Measurements from ENCODE around the gene LRRC71.

LRRC71 gene

GRCh38 chr1:156937883-156938282, 17.5 kb downstream of the LRRC71 start:
- DNase-seq (ENCODE audit: low read depth), result no peak
- no peak overlapping the region for H3K4me3 ChIP-seq (ENCODE audit: control insufficient read depth, low read depth, low read length)
- TF ChIP-seq CTCF (conservative IDR thresholded peaks at IDR 0.05; ENCODE audit: control insufficient read depth, insufficient read depth, low read depth, low read length), result no peak

- H3K4me3 ChIP-seq (ENCODE audit: control insufficient read depth, low read depth, low read length), result no peak overlapping the region
- TF ChIP-seq CTCF (conservative IDR thresholded peaks at IDR 0.05; ENCODE audit: control insufficient read depth, insufficient read depth, low read depth, low read length), result no peak
- no peak for DNase-seq (ENCODE audit: low read depth)
Measured at GRCh38 chr1:156938813-156939212, 18.4 kb downstream of the LRRC71 start.

GRCh38 chr1:156939786-156940334, 19.4 kb downstream of the LRRC71 start:
- TF ChIP-seq CTCF (conservative IDR thresholded peaks at IDR 0.05; ENCODE audit: control insufficient read depth, insufficient read depth, low read depth, low read length), result no peak
- H3K4me3 ChIP-seq (ENCODE audit: control insufficient read depth, low read depth, low read length), result no peak overlapping the region
- no peak for DNase-seq (ENCODE audit: low read depth)

- no peak for TF ChIP-seq CTCF (conservative IDR thresholded peaks at IDR 0.05; ENCODE audit: control insufficient read depth, insufficient read depth, low read depth, low read length)
- no peak for DNase-seq (ENCODE audit: low read depth)
Measured at GRCh38 chr1:156941675-156942074, 21.2 kb downstream of the LRRC71 start.

GRCh38 chr1:156942176-156942575, 21.7 kb downstream of the LRRC71 start:
- H3K4me3 ChIP-seq (ENCODE audit: control insufficient read depth, low read depth, low read length), result no peak overlapping the region
- no peak for TF ChIP-seq CTCF (conservative IDR thresholded peaks at IDR 0.05; ENCODE audit: control insufficient read depth, insufficient read depth, low read depth, low read length)
- no peak for DNase-seq (ENCODE audit: low read depth)

More at GRCh38 chr1:156941675-156942074, 21.2 kb downstream of the LRRC71 start:
- no peak overlapping the region for H3K4me3 ChIP-seq (ENCODE audit: control insufficient read depth, low read depth, low read length)

- no peak for DNase-seq (ENCODE audit: low read depth)
- no peak overlapping the region for H3K4me3 ChIP-seq (ENCODE audit: control insufficient read depth, low read depth, low read length)
- no peak for TF ChIP-seq CTCF (conservative IDR thresholded peaks at IDR 0.05; ENCODE audit: control insufficient read depth, insufficient read depth, low read depth, low read length)
Measured at GRCh38 chr1:156942576-156942975, 22.1 kb downstream of the LRRC71 start.

GRCh38 chr1:156943756-156944155, 23.3 kb downstream of the LRRC71 start:
- no peak for TF ChIP-seq CTCF (conservative IDR thresholded peaks at IDR 0.05; ENCODE audit: control insufficient read depth, insufficient read depth, low read depth, low read length)
- H3K4me3 ChIP-seq (ENCODE audit: control insufficient read depth, low read depth, low read length), result no peak overlapping the region
- no peak for DNase-seq (ENCODE audit: low read depth)
